DMS53 treated with DMSO at 0.1 percent for 48 hours (cell line): ENCODE data around the gene S100B.
"Not testable (repeated sequence)": the region's sequence is repeated elsewhere in the genome, so short reads cannot be mapped to it uniquely, and the experiment has no call there.

Experiments used
- DNase-seq: peaks from one replicate; lab custom pipeline; 2025; ENCODE audit not compliant: unreplicated experiment; lab: John Stamatoyannopoulos, UW

S100B gene

DNA sequence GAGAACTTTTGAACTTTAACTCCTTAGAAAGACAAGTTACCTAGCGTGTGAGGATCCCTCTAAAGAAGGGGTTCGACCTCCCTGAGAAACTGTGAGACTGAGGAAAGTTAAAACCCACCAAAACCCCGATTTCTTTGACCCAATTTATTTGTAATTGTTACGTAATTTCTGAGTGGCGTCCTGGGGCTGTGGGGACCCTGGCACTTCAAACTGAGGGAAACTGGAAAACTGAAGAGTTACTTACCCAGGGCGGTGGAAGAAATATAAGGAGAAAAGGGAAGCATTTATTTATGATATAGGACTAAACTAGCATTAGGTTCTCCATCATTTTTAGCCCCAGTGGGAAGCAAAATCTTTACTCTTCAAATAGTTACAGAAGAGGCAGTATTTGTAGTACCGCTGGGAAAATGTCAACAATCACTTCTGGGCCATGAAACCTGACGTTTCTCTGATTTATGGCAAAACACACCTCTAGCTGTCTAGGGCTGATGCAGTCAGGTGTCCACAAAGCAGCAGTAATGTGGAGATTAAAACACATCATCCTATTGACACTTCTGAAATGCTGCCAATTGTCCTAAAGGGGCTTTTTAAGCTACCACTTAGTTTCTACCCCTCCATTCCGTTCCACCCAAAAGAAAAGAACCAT is 430 bp downstream of the S100B start:
- DNase-seq, result no peak

DNA sequence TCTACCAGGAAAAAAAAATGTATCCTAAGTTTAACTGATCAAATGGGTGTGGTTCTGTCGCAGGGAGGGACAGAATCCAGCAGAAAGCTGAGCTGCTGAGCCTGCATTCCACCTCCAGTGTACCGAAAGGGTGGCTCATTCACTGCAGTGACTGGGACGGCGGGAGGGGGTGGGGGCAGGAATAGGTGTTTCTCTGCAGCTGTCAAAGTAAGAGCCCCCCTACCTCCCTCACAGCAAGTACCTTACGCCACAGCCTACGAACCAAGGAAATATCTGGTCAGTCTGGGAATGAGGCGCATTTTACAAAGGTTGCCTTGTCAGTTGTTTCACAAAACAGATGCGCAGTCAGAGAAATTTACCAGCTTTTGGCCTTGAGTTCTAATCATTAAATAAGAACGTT is 1.7 kb downstream of the S100B start:
- no peak for DNase-seq

GRCh38 chr21:46600978-46601377 is 3.9 kb downstream of the S100B start:
- DNase-seq, result no peak

DNA sequence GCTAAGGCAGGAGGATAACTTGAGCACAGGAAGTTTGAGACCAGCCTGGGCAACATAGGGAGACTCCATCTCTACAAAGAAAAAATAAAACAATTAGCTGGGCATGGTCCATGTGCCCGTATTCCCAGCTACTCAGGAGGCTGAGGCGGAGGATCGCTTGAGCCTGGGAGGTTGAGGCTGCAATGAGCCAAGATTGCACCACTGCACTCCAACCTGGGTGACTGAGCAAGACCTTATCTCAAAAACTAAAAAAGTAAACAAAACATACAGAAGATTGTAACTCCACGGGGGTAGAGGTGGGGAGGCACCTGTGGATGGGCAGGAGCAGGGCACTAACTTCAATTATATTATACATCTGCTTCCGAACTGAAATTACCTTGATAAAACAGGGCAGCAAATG is 4.6 kb downstream of the S100B start:
- DNase-seq, result no peak

DNA sequence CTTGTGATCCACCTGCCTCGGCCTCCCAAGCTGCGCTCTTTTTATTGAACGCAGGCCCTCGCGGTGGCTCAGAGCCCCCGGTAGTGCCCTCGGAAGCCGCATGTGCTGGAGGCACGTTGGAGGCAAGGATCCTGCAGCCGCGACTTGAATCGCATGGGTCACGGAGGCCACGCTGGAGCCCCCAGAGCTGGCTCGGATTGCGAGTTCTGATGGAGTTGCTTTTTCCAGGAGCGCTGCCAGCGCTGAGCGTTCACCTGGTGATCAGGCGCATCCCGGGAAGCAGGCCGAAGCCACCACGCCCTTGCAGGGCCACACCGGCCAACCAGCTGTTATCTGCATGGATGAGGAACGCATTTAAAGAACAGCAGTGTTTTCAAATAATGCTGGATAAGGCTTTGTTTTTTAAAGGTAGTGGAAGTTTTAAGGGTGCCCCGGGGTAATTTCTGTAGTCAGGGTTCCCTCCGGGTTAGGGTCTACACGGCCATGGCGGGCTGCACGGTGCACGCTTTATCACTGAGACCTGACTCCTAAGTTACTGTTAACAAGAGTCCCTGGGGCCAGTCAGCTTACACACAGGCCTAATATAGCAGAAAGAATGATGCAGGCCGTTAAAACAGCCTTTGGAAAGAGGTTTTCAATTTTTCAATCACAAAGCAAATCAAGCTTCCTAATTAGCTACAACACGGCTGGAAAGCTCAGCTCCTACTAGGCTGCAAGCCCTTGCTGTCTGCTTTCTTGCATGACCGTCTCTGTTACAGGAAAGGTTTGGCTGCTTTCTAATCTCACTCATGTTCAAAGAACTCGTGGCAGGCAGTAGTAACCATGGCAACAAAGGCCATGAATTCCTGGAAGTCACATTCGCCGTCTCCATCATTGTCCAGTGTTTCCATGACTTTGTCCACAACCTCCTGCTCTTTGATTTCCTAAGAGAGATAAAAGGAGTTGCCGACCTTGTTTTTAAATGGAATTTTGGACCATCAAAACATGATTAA is 6.0 kb downstream of the S100B start:
- DNase-seq, result no peak

- no peak for DNase-seq
Measured at GRCh38 chr21:46597896-46598343, 7.0 kb downstream of the S100B start.

DNA sequence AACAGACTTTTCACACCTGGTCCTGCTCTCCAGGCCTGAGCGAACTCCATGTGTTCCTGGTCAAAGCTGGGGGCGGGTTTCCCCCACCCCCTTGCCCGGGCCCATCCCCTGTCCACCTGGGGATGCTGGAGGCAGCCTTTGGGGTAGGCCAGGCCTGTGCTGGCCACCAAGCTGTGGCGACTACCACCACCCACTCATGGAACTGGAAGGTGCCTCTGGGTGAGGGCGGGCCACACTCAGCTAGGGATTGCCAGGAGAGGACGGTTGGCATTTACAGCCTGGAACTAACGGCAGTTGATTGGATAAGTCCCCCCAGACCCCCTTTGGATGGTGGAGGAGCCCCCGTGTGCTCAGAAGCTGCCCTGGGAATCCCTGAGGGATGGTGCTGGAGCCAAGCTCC is 7.9 kb downstream of the S100B start:
- no peak for DNase-seq

- DNase-seq, result no peak
Measured at GRCh38 chr21:46596201-46596600, 8.7 kb downstream of the S100B start.

DNA sequence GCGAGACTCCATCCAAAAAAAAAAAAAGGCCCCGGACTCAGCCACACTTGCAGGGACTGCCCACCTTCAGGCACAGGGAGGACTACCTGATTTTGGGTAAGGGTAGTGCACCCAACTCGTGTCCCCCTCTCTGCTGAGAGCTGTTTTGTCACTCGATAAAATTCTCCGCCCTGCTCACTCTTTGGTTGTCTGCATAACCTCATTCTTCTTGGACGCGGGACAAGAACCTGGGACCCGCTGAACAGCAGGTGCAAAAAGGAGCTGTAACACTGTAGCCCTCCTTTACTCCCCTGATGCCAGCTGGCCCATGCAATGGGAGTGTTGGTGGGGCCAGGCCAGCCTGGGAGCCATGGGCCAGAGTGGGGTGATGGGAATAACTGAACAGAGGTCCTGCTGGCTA is 10.6 kb downstream of the S100B start:
- DNase-seq, result no peak

DNA sequence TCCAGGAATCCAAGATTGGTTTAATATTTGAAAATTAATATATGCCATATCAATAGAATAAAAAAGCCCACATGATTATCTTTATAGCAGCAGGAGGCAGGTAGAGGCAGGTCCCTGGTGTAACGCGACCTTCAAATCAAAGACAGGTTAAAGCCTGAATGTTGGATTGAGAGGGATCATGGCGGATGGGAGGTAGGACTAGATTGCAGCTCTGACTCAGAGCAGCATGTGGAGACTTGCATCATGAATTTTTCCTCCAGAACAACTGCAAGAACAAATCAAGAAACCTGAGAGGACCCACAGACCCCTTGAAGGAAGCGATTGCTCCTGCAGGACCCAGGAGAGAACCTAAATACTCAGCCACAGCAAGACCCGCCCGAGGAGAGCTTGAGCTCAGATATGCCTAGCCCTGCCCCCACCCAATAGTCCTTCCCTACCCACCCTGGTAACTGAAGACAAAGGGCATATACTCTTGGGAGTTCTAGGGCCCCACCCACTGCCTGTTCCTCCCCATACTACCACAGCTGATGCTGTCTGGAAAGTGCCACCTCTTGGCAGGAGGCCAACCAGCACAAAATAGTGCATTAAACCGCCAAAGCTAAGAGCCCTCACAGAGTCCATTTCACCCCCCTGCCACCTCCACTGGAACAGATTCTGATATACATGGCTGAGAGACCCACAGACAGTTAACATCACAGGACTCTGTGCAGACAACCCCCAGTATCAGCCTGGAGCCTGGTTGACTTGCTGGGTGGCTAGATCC is 19.5 kb downstream of the S100B start:
- DNase-seq, result no peak

GRCh38 chr21:46581780-46582307 is 23.0 kb downstream of the S100B start:
- no peak for DNase-seq

- DNase-seq, result not testable (repeated sequence)
Measured at GRCh38 chr21:46579394-46579793, 25.5 kb downstream of the S100B start.

- not testable (repeated sequence) for DNase-seq
Measured at GRCh38 chr21:46577786-46578185, 27.1 kb downstream of the S100B start.

- DNase-seq, result no peak
Measured at GRCh38 chr21:46572850-46573249, 32.0 kb downstream of the S100B start.

- DNase-seq, result no peak
Measured at GRCh38 chr21:46570631-46571030, 34.3 kb downstream of the S100B start.

GRCh38 chr21:46570119-46570518 is 34.8 kb downstream of the S100B start:
- no peak for DNase-seq

GRCh38 chr21:46569081-46569480 is 35.8 kb downstream of the S100B start:
- no peak for DNase-seq

DNA sequence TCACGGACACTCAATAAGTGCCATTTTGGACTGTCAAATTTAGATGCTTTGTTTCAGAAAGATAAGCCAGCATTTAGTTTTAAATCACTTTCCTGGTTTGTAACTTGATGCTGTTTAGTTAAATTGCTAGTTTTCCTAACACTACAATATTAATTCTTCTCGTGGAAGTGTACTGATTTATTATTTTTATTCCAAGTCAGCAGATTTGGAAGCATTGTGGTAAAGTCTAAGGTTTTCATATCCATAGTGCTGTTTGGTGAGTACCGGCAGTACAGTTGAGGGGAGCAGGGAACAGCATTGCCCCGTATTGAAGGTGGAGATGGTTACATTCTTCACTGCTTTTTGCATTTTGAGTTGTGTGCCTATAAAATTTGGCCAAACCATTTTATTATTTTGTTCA is 36.3 kb downstream of the S100B start:
- DNase-seq, result no peak

GRCh38 chr21:46567348-46567747 is 37.5 kb downstream of the S100B start:
- DNase-seq, result no peak

- no peak for DNase-seq
Measured at GRCh38 chr21:46564391-46564790, 40.5 kb downstream of the S100B start.

GRCh38 chr21:46562964-46563607 is 41.8 kb downstream of the S100B start:
- DNase-seq, result no peak
